GM21786 (cell line): ENCODE results near the gene MARK2.

Experiments
- ATAC-seq: cut with Tn5 transposase; IDR thresholded peaks from one replicate; pipeline ENCODE4 v1.9.1; 2021; ENCODE audit not compliant: unreplicated experiment

MARK2 gene

GRCh38 chr11:63907808-63908530, 69.1 kb downstream of the MARK2 start:
- no peak for ATAC-seq

DNA sequence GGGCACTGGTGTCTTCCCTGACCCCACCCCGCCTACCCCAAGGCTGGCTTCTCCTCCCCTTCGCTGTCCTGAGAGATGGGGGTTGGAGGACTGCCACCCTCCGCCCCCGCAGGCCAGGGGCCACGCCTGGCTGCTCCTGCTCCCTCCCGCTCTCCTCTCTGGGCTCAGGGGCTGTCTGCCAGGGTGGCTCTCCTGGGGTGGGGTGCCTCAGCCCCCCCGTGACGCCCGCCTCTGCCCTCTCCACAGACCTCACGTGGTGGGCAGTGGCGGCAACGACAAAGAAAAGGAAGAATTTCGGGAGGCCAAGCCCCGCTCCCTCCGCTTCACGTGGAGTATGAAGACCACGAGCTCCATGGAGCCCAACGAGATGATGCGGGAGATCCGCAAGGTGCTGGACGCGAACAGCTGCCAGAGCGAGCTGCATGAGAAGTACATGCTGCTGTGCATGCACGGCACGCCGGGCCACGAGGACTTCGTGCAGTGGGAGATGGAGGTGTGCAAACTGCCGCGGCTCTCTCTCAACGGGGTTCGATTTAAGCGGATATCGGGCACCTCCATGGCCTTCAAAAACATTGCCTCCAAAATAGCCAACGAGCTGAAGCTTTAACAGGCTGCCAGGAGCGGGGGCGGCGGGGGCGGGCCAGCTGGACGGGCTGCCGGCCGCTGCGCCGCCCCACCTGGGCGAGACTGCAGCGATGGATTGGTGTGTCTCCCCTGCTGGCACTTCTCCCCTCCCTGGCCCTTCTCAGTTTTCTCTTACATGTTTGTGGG, 69.9 kb downstream of the MARK2 start:
- no peak for ATAC-seq

GRCh38 chr11:63909591-63910506, 70.9 kb downstream of the MARK2 start:
- no peak for ATAC-seq

GRCh38 chr11:63910675-63911074, 71.8 kb downstream of the MARK2 start:
- no peak for ATAC-seq

DNA sequence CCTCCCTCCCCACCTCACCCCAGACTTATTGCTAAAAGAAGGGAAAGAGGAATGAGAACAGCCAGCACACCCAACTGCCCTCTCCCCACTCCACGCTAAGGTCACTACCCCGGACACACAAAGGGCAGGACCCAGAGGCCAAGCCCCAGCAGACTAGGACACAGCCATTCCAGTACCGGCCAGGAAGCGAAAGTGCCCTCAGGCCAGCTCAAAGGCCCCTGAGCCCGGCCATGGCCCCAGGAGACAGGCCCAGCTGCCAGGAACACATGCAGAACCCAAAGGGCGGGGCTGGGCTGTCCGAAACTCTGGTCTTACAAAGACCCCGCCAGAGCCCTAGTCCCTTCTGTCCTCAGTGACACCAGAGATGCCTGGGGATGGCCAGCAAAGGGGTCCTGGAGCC, 72.5 kb downstream of the MARK2 start:
- ATAC-seq = no peak

- ATAC-seq = no peak
Measured at GRCh38 chr11:63911876-63912275, 73.0 kb downstream of the MARK2 start.

GRCh38 chr11:63912678-63913077, 73.8 kb downstream of the MARK2 start:
- no peak for ATAC-seq

DNA sequence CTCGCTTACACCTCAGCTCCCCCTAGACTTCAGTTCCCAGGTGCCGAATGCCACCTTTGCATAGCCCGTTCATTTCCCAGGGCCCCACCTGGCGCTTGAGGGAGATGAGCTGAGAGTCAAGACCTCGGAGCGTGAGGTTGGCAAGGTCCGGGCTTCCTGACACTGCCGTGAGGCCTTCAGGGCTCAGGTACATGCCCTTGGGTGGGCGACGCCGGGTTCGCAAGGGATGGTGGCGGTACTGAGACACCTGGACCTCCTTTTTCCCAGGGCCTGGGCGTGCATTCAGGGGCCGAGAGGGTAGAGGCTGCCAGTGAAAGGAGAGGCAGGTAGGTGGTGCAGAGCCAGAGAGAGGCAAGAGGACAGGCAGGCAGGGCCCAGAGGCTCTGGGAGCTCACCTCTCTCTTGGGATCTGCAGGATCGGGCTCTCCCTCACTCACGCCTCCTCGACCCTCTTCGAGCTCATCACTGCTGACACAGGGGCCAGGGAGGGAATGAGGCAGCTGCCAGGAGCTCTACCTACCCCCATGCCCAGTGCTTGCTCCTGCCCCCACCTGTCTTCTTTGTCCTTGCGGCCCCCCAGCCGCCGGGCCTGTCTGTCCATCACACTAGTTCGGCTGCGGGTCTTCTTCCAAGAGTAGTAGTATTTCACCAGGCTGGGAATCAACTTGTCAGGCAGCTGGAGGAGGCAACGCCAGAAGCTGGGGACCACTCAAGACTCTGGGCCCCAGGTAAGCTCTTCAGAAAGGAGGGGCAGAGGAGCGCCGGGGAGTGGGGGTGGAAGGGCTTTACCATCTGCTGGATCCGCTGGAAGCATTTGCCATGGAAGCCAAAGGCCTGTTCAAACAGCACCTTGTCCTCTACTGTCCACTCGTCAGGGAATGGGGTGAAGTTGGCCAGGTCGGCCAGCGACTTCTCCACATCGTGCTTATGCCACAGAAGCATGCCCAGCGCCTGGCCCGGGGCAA, 75.2 kb downstream of the MARK2 start:
- no peak for ATAC-seq

GRCh38 chr11:63914896-63915691, 76.2 kb downstream of the MARK2 start:
- no peak for ATAC-seq

DNA sequence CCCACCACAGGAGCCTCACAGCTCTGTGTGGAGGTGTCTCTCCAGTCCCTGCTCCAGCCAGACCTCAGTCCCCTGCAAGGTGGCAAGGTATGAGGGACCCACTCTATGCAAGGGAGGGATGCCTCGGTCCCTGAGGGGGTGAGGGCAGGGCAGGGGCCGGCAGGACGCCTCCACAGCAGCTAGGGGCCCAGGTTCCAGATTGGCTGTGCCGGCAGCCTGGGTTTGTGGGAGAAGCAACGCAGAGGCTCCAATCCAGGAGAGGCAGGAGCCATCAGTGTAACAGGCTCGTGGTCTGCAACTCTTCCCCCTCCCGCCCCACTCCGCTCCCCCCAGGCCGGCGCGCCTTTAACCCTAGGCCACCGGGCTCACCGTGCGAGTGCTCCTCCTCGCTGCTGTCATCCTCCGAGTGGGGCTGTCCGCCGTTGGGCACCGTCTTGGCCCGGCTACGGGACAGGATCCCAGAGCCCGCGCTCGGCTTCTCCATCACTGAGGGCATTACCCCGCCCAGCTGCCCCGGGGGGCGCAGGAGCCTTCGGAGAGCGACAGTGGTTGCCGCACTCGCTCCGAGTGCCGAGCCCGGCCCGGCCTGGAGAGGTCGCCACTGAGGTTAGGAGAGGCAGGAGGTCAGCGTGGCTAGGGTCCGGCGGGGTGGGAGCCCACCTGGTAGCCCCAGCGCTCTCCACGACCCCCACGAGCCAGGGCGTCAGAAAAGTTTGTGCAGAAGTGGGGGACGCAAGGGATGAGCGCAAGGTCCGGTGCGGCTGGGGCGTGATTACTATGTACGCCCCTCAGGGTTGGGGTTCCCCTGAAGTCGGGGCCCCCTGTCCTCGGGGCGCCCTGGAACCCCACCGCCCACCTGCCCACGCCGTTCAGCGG, 77.3 kb downstream of the MARK2 start:
- no peak for ATAC-seq

DNA sequence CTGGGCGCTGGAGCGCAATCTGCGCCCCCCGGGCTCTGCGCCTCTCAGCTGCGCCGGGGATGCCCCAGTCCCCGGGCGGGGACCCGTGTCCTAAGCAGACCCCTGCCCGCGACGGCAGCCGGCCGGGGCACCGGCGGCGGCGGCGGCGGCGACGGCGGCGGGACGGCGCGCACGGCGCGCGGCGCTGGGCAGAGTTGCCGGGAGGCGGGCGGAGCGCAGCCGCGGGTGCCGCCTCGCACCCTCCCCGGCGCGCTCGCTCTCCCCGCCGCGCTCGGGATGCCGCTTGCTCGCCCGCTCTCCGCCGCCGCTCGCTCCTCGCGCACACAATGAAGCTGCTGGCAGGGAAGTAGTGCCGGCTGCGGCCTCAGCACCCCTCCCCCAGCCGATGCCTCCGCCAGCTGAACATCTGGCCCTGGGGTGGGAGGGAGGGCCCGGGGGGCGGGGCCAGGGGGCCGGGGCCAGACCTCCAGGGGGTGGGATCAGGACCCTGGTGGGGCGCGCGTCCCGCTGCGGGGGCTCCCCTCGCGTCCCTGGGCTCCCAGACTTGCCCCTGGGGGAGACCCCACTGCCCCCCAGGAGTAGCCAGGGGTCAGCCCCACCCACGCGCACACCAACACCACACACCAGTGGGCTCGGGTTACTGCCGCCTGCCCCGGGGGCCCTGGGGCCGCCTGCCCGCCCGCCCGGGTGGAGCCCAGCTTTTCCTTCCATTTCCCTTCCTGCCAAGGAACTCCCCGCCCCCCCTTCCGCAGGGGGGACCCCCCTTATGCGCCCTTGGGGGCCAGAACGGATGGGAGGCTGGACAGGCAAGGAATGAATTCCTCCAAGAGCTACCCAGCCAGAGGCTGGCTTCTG, 78.2 kb downstream of the MARK2 start, which contains the start of gene RCOR2:
TSS of gene RCOR2 (minus strand) at position 328 of the 855 bp plus-strand sequence. CDS start 708 bp downstream, outside the sequence.
- peak; percentile 49 for ATAC-seq

DNA sequence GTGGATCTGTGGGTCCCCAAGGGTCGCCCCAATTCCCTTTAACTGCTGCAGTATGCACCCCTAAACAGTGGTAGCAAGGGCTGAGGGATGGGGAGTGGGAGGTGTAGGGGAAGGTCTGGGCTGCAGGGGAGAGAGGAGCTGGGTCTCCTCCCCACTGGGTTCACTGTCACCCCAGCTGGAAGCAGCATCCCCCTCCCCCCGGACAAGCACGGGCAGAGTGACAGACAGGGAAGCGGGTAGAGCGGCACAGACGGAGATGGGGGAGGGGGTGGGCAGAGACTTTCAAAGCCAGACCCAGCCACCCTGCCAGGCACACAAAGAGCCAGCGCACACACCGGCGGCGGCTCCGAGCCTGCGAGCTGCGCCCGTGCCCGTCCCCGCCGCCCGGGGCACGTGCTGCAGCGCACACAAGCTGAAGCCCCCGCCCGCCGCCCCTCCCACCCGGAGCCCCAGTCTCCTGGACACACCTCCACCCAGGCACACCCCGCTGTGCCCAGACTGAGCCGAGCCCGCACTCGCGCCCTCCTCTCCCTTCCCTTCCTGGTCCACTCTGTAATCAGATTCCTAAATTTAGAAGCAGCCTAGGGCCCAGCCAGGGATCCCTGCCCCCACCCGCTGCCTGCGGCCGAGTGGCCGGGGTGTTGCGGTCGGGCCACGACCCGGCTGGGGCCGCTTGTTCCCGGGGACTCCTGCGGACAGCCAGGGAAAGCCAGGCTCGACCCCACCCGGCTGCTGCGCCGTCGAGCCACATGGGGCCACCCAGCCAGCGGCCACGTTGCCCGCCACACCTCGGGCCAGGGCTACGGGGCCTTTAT, 79.0 kb downstream of the MARK2 start:
- ATAC-seq = no peak

- no peak for ATAC-seq
Measured at GRCh38 chr11:63918507-63919191, 79.7 kb downstream of the MARK2 start.

DNA sequence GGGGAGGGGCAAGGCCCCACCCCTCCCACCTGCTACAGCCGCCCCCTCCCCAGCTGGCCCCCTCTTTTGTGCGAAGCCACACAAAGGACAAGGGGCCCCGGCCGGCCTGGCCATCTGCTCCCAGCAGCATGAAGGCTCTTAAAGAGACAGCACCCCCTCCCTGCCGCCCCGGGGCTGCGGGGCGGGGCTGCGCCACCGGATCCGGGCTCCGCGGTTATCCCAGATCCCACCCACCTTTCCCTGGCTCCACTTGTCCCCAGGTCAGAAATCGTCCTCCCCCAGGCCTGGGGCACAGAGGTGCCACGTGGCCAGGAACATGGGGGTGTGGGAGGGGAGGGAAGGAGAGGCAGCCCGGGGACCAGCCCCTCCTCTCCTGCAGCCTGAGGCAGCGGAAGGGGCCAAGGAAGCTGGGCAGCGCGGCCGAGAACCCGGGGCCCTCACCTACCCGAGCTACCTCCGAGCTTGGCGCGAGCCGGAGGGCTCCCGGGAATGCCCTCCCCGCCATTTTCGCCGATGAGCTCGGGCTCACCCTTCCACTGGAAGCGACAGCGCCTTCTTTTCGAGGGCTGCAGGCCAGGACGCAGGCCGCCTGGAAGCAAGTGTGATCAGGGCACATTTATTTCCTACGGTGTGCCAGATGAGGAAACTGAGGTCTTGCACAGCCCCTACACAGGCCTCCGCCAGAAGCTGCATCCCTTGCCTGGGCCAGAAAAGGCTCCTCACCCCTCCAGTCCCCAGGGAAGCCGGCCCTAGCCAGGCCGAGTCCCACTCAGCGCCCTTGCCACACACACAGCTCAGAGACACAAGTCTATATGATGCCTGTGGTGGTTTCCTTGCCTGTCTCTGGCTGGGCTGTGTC, 80.6 kb downstream of the MARK2 start:
- ATAC-seq = no peak
